WTC11 (cell line): ENCODE measurements around the gene TAP2. TPM values are rescaled to one million over a fixed set of nuclear protein-coding genes. Genes with fewer than 3 reads are reported as not detected.

Source experiments
- ATAC-seq: fragments of 200-7000 bp; cut with Tn5 transposase; 2 replicates; pipeline ENCODE4 v1.10.0; 2021; ENCODE audit warnings: mild to moderate bottlenecking, moderate library complexity
- CTCF ChIA-PET: fragments of 300-600 bp; sonication (Branson Sonifier 250); formaldehyde crosslinking; loops from one replicate; lab custom pipeline; 2021; ENCODE audit warnings: antibody characterized with exemption; lab: Charles Lee
- POLR2A ChIA-PET: fragments of 350-600 bp; sonication (Branson Sonifier 250); formaldehyde crosslinking; loops from one replicate; lab custom pipeline; 2021; ENCODE audit warnings: antibody characterized with exemption; lab: Charles Lee
- DNase-seq: peaks from one replicate; pipeline ENCODE4 v3.0.0; 2021; ENCODE audit warnings: low spot score
- H3K27ac Mint-ChIP-seq: 2 replicates; pipeline ENCODE4 v1.8.0; 2021; ENCODE audit warnings: mixed read lengths
- H3K27me3 Mint-ChIP-seq: 2 replicates; pipeline ENCODE4 v1.8.0; 2021; ENCODE audit warnings: low read depth, mild to moderate bottlenecking, moderate library complexity, mixed read lengths
- H3K36me3 Mint-ChIP-seq: 2 replicates; pipeline ENCODE4 v1.8.0; 2021; ENCODE audit warnings: mixed read lengths
- H3K4me1 Mint-ChIP-seq: 2 replicates; pipeline ENCODE4 v1.8.0; 2022; ENCODE audit warnings: mixed read lengths
- H3K4me3 Mint-ChIP-seq: 2 replicates; pipeline ENCODE4 v1.8.0; 2021; ENCODE audit warnings: mild to moderate bottlenecking, moderate library complexity, mixed read lengths
- H3K9me3 Mint-ChIP-seq: 2 replicates; pipeline ENCODE4 v1.8.0; 2021; ENCODE audit warnings: mixed read lengths
- CREM ChIP-seq: sonication (generic); formaldehyde crosslinking; IDR thresholded peaks from 2 replicates; pipeline ENCODE4 v1.8.1; 2022; ENCODE audit warnings: mild to moderate bottlenecking, missing genetic modification reagents, moderate library complexity
- ELF4 ChIP-seq: sonication (generic); formaldehyde crosslinking; IDR thresholded peaks from 2 replicates; pipeline ENCODE4 v1.8.1; 2022; ENCODE audit warnings: low read depth, mild to moderate bottlenecking, moderate library complexity, missing genetic modification reagents
- ESRRA ChIP-seq: sonication (generic); formaldehyde crosslinking; IDR thresholded peaks from 2 replicates; pipeline ENCODE4 v1.8.1; 2022; ENCODE audit warnings: mild to moderate bottlenecking, missing genetic modification reagents, borderline replicate concordance
- FOXK1 ChIP-seq: sonication (generic); formaldehyde crosslinking; IDR thresholded peaks from 2 replicates; pipeline ENCODE4 v1.8.0; 2022; ENCODE audit warnings: mild to moderate bottlenecking, moderate library complexity, missing genetic modification reagents
- JAZF1 ChIP-seq: fragments of 250-450 bp; sonication (Bioruptor Pico); IDR thresholded peaks from 2 replicates; pipeline ENCODE4 v1.9.0; 2021; ENCODE audit warnings: moderate library complexity, mild to moderate bottlenecking, inconsistent platforms
- JUN ChIP-seq: sonication (generic); formaldehyde crosslinking; IDR thresholded peaks from 2 replicates; pipeline ENCODE4 v1.8.0; 2023; ENCODE audit warnings: mild to moderate bottlenecking, missing genetic modification reagents
- MXD4 ChIP-seq: fragments of 250-450 bp; sonication (Bioruptor Pico); IDR thresholded peaks from 2 replicates; pipeline ENCODE4 v1.8.0; 2021; ENCODE audit warnings: mild to moderate bottlenecking, moderate library complexity, borderline replicate concordance
- MYBL2 ChIP-seq: sonication (generic); formaldehyde crosslinking; IDR thresholded peaks from 2 replicates; pipeline ENCODE4 v1.8.1; 2023; ENCODE audit warnings: mild to moderate bottlenecking, moderate library complexity, missing genetic modification reagents
- NFE2L1 ChIP-seq: sonication (generic); formaldehyde crosslinking; IDR thresholded peaks from 2 replicates; pipeline ENCODE4 v1.8.1; 2023; ENCODE audit warnings: missing genetic modification reagents
- NFYB ChIP-seq: sonication (generic); formaldehyde crosslinking; conservative IDR thresholded peaks from 2 replicates; pipeline ENCODE4 v1.8.0; 2022; ENCODE audit warnings: low read depth, missing genetic modification reagents
- NR1H2 ChIP-seq: sonication (generic); formaldehyde crosslinking; IDR thresholded peaks from 2 replicates; pipeline ENCODE4 v1.9.0; 2021; ENCODE audit warnings: mild to moderate bottlenecking, moderate library complexity, missing genetic modification reagents
- NR2C2 ChIP-seq: sonication (generic); formaldehyde crosslinking; IDR thresholded peaks from 2 replicates; pipeline ENCODE4 v1.8.0; 2022; ENCODE audit warnings: mild to moderate bottlenecking, missing genetic modification reagents
- SOX15 ChIP-seq: fragments of 250-450 bp; sonication (Bioruptor Pico); IDR thresholded peaks from 2 replicates; pipeline ENCODE4 v1.9.0; 2021; ENCODE audit warnings: mild to moderate bottlenecking
- SP1 ChIP-seq: sonication (generic); formaldehyde crosslinking; conservative IDR thresholded peaks from 2 replicates; pipeline ENCODE4 v1.8.1; 2022; ENCODE audit warnings: missing genetic modification reagents
- TEAD1 ChIP-seq: sonication (generic); formaldehyde crosslinking; IDR thresholded peaks from 2 replicates; pipeline ENCODE4 v1.8.0; 2022; ENCODE audit warnings: mild to moderate bottlenecking, missing genetic modification reagents
- ZNF317 ChIP-seq: sonication (generic); formaldehyde crosslinking; IDR thresholded peaks from 2 replicates; pipeline ENCODE4 v1.8.1; 2023; ENCODE audit warnings: low read depth, mild to moderate bottlenecking, moderate library complexity, missing genetic modification reagents, borderline replicate concordance
- total RNA-seq: library from RNA; stranded (reverse); gene quantifications from 3 replicates; pipeline ENCODE4 v1.2.3, GENCODE V29; 2021
- TF ChIP-seq, protein P1 (sequence below): sonication (generic); formaldehyde crosslinking; IDR thresholded peaks from 2 replicates; pipeline ENCODE4 v1.8.1; 2023; ENCODE audit warnings: mild to moderate bottlenecking, missing genetic modification reagents, borderline replicate concordance
- TF ChIP-seq, protein P2 (sequence below): fragments of 250-450 bp; sonication (Bioruptor Pico); IDR thresholded peaks from 2 replicates; pipeline ENCODE4 v2.1.2; 2022; ENCODE audit warnings: mild to moderate bottlenecking, moderate library complexity
- TF ChIP-seq, protein P3 (sequence below): fragments of 250-450 bp; sonication (Bioruptor Pico); IDR thresholded peaks from 2 replicates; pipeline ENCODE4 v1.8.0; 2021; ENCODE audit warnings: mild to moderate bottlenecking
- TF ChIP-seq, protein P4 (sequence below): sonication (generic); formaldehyde crosslinking; conservative IDR thresholded peaks from 2 replicates; pipeline ENCODE4 v1.8.1; 2022; ENCODE audit warnings: mild to moderate bottlenecking, missing genetic modification reagents
- TF ChIP-seq, protein P5 (sequence below): sonication (generic); formaldehyde crosslinking; IDR thresholded peaks from 2 replicates; pipeline ENCODE4 v1.8.1; 2023; ENCODE audit warnings: mild to moderate bottlenecking, missing genetic modification reagents
- TF ChIP-seq, protein P6 (sequence below): sonication (generic); formaldehyde crosslinking; IDR thresholded peaks from 2 replicates; pipeline ENCODE4 v1.8.1; 2022; ENCODE audit warnings: mild to moderate bottlenecking, moderate library complexity, missing genetic modification reagents

Gene TAP2
- total RNA-seq, 1 experiment from 2014 or later: 23.0 TPM

DNA sequence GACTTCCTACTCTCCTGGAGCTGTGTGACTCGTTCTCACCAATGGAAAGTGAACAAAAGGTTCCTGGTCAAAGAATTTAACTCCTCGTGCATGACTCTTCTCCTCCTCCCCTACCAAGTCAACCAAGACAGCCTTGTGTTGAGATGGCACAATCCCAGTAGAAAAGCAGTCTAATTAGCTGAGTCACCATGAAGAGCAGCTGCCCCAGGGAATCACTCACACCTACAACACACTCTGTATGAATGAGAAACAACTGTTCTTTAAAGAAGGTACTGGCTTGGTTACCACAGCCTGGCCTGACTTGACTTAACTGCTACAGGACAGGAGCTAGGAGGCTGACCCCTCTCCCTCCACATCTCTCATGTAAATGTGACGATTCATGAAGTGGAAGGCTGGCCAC, 18.8 kb downstream of the TAP2 start:
- Mint-ChIP-seq H3K4me3 (no peak overlapping the region), H3K27me3 (peaks cover 4% of the 10 kb centered on the region), H3K27ac (no peak overlapping the region), H3K36me3 (no peaks in the 10 kb centered on the region), H3K4me1 (no peaks in the 10 kb centered on the region), H3K9me3 (no peaks in the 10 kb centered on the region)
- no peak for ATAC-seq
- DNase-seq: no peak
- ChIA-PET POLR2A (no interaction called here), CTCF (interaction anchor here (1.0 to 2.3 kb wide), 4 partner anchors 19 to 133 kb away, joined by 3 to 14 read pairs (median 6); partner anchors contain the start of genes HLA-DMA and TAP2)
- TF ChIP-seq, protein P1, sequence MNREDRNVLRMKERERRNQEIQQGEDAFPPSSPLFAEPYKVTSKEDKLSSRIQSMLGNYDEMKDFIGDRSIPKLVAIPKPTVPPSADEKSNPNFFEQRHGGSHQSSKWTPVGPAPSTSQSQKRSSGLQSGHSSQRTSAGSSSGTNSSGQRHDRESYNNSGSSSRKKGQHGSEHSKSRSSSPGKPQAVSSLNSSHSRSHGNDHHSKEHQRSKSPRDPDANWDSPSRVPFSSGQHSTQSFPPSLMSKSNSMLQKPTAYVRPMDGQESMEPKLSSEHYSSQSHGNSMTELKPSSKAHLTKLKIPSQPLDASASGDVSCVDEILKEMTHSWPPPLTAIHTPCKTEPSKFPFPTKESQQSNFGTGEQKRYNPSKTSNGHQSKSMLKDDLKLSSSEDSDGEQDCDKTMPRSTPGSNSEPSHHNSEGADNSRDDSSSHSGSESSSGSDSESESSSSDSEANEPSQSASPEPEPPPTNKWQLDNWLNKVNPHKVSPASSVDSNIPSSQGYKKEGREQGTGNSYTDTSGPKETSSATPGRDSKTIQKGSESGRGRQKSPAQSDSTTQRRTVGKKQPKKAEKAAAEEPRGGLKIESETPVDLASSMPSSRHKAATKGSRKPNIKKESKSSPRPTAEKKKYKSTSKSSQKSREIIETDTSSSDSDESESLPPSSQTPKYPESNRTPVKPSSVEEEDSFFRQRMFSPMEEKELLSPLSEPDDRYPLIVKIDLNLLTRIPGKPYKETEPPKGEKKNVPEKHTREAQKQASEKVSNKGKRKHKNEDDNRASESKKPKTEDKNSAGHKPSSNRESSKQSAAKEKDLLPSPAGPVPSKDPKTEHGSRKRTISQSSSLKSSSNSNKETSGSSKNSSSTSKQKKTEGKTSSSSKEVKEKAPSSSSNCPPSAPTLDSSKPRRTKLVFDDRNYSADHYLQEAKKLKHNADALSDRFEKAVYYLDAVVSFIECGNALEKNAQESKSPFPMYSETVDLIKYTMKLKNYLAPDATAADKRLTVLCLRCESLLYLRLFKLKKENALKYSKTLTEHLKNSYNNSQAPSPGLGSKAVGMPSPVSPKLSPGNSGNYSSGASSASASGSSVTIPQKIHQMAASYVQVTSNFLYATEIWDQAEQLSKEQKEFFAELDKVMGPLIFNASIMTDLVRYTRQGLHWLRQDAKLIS (CRISPR knock-in tag): no peak
- TF ChIP-seq JUN (CRISPR knock-in tag) (no peak), NR2C2 (CRISPR knock-in tag) (no peak), CREM (no peak), NFYB (CRISPR knock-in tag) (no peak), SOX15 (CRISPR knock-in tag) (no peak), SP1 (CRISPR knock-in tag) (no peak), ELF4 (no peak), NR1H2 (no peak), MYBL2 (CRISPR knock-in tag) (no peak), ZNF317 (CRISPR knock-in tag) (no peak)
- TF ChIP-seq, protein P2, sequence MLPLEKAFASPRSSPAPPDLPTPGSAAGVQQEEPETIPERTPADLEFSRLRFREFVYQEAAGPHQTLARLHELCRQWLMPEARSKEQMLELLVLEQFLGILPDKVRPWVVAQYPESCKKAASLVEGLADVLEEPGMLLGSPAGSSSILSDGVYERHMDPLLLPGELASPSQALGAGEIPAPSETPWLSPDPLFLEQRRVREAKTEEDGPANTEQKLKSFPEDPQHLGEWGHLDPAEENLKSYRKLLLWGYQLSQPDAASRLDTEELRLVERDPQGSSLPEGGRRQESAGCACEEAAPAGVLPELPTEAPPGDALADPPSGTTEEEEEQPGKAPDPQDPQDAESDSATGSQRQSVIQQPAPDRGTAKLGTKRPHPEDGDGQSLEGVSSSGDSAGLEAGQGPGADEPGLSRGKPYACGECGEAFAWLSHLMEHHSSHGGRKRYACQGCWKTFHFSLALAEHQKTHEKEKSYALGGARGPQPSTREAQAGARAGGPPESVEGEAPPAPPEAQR (CRISPR knock-in tag): no peak
- TF ChIP-seq, protein P3, sequence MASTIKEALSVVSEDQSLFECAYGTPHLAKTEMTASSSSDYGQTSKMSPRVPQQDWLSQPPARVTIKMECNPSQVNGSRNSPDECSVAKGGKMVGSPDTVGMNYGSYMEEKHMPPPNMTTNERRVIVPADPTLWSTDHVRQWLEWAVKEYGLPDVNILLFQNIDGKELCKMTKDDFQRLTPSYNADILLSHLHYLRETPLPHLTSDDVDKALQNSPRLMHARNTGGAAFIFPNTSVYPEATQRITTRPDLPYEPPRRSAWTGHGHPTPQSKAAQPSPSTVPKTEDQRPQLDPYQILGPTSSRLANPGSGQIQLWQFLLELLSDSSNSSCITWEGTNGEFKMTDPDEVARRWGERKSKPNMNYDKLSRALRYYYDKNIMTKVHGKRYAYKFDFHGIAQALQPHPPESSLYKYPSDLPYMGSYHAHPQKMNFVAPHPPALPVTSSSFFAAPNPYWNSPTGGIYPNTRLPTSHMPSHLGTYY (CRISPR knock-in tag): no peak
- TF ChIP-seq, protein P4, sequence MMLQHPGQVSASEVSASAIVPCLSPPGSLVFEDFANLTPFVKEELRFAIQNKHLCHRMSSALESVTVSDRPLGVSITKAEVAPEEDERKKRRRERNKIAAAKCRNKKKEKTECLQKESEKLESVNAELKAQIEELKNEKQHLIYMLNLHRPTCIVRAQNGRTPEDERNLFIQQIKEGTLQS: no peak

DNA sequence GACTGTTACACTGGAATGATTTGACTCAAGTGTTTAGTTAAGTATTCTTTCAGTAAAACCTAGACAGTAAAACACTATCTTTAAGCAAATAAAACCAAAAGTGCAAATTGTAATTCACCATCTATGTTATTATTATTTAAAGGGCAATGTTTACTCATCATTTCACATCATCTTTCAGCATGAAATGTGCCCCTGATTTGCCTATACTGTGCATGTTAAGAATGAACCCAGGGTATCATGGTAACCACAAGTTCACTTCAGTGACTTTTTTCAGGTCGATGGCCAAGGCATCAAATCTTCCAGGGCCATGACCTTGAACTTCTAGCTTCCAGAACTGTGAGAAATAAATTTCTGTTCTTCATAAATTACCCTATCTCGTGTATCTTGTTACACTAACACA, 19.7 kb downstream of the TAP2 start:
- Mint-ChIP-seq H3K27me3 (peaks cover 9% of the 10 kb centered on the region), H3K36me3 (no peaks in the 10 kb centered on the region), H3K4me3 (no peak overlapping the region), H3K9me3 (no peaks in the 10 kb centered on the region)
- DNase-seq (no peak), ATAC-seq (no peak)
- ChIA-PET POLR2A (no interaction called here), CTCF (no interaction called here)
- TF ChIP-seq JAZF1 (CRISPR knock-in tag) (no peak), ZNF317 (CRISPR knock-in tag) (no peak), TEAD1 (no peak), ESRRA (CRISPR knock-in tag) (no peak), MXD4 (CRISPR knock-in tag) (no peak), NFE2L1 (no peak), FOXK1 (CRISPR knock-in tag) (no peak)
- TF ChIP-seq, protein P5, sequence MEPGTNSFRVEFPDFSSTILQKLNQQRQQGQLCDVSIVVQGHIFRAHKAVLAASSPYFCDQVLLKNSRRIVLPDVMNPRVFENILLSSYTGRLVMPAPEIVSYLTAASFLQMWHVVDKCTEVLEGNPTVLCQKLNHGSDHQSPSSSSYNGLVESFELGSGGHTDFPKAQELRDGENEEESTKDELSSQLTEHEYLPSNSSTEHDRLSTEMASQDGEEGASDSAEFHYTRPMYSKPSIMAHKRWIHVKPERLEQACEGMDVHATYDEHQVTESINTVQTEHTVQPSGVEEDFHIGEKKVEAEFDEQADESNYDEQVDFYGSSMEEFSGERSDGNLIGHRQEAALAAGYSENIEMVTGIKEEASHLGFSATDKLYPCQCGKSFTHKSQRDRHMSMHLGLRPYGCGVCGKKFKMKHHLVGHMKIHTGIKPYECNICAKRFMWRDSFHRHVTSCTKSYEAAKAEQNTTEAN (CRISPR knock-in tag): no peak
- TF ChIP-seq, protein P1 (CRISPR knock-in tag): no peak
- TF ChIP-seq, protein P6, sequence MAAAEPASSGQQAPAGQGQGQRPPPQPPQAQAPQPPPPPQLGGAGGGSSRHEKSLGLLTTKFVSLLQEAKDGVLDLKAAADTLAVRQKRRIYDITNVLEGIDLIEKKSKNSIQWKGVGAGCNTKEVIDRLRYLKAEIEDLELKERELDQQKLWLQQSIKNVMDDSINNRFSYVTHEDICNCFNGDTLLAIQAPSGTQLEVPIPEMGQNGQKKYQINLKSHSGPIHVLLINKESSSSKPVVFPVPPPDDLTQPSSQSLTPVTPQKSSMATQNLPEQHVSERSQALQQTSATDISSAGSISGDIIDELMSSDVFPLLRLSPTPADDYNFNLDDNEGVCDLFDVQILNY (CRISPR knock-in tag): no peak
- TF ChIP-seq, all 79 proteins: peak for 0
- no peak overlapping the region for H3K27ac Mint-ChIP-seq
- no peaks in the 10 kb centered on the region for H3K4me1 Mint-ChIP-seq
